IPS-18c (cell line): Measurements from ENCODE around the gene LASP1NB.
"Not testable (repeated sequence)": the region's sequence is repeated elsewhere in the genome, so short reads cannot be mapped to it uniquely, and the experiment has no call there.

Experiments
- H3K4me3 ChIP-seq: 2 replicates; pipeline ENCODE4 v1.7.0; 2013; ENCODE audit warnings: low read depth, mild to moderate bottlenecking, low read length, moderate library complexity; ENCODE audit not compliant: insufficient read depth
- H3K9me3 ChIP-seq: one replicate; pipeline ENCODE4 v1.6.1; 2013; ENCODE audit warnings: mild to moderate bottlenecking, low read length, moderate library complexity; ENCODE audit not compliant: control insufficient read depth, insufficient read depth

Gene LASP1NB

GRCh38 chr17:38911081-38911730 lies 14.2 kb upstream of the LASP1NB start:
- no peak overlapping the region for H3K4me3 ChIP-seq
- H3K9me3 ChIP-seq: no peaks in the 10 kb centered on the region

- H3K4me3 ChIP-seq, H3K9me3 ChIP-seq: not testable (repeated sequence)
Measured at GRCh38 chr17:38911731-38912081, 13.7 kb upstream of the LASP1NB start.

- no peak overlapping the region for H3K4me3 ChIP-seq
- no peaks in the 10 kb centered on the region for H3K9me3 ChIP-seq
Measured at GRCh38 chr17:38912221-38912813, 13.1 kb upstream of the LASP1NB start.

GRCh38 chr17:38914741-38915638 lies 10.4 kb upstream of the LASP1NB start:
- Histone ChIP-seq H3K9me3 (no peaks in the 10 kb centered on the region), H3K4me3 (no peak overlapping the region)

- H3K4me3 ChIP-seq: no peak overlapping the region
- H3K9me3 ChIP-seq: no peaks in the 10 kb centered on the region
Measured at GRCh38 chr17:38915639-38915995, 9.8 kb upstream of the LASP1NB start.

GRCh38 chr17:38916771-38917170 lies 8.6 kb upstream of the LASP1NB start:
- H3K4me3 ChIP-seq: no peak overlapping the region
- H3K9me3 ChIP-seq: no peaks in the 10 kb centered on the region

GRCh38 chr17:38917259-38917658 lies 8.2 kb upstream of the LASP1NB start:
- H3K4me3 ChIP-seq: no peak overlapping the region
- H3K9me3 ChIP-seq: no peaks in the 10 kb centered on the region

GRCh38 chr17:38918129-38918913 lies 7.1 kb upstream of the LASP1NB start:
- peaks cover 2% of the 10 kb centered on the region for H3K9me3 ChIP-seq
- H3K4me3 ChIP-seq: no peak overlapping the region

- Histone ChIP-seq H3K4me3 (no peak overlapping the region), H3K9me3 (peaks cover 2% of the 10 kb centered on the region)
Measured at GRCh38 chr17:38918916-38919315, 6.5 kb upstream of the LASP1NB start.

- peaks cover 2% of the 10 kb centered on the region for H3K9me3 ChIP-seq
- H3K4me3 ChIP-seq: no peak overlapping the region
Measured at GRCh38 chr17:38919316-38920078, 5.9 kb upstream of the LASP1NB start.

- no peak overlapping the region for H3K4me3 ChIP-seq
Measured at GRCh38 chr17:38920374-38921291, 4.8 kb upstream of the LASP1NB start.

GRCh38 chr17:38921756-38922411 lies 3.5 kb upstream of the LASP1NB start:
- H3K9me3 ChIP-seq: peaks cover 2% of the 10 kb centered on the region
- H3K4me3 ChIP-seq: no peak overlapping the region

More at GRCh38 chr17:38920374-38921291, 4.8 kb upstream of the LASP1NB start:
- H3K9me3 ChIP-seq: peaks cover 2% of the 10 kb centered on the region

GRCh38 chr17:38922538-38923297 lies 2.7 kb upstream of the LASP1NB start:
- H3K9me3 ChIP-seq: peaks cover 2% of the 10 kb centered on the region
- no peak overlapping the region for H3K4me3 ChIP-seq

- Histone ChIP-seq H3K4me3 (no peak overlapping the region), H3K9me3 (peaks cover 2% of the 10 kb centered on the region)
Measured at GRCh38 chr17:38926293-38927070, 1.1 kb downstream of the LASP1NB start.
